ENCODE measurements around the gene ACAD11. TPM values are rescaled to one million over a fixed set of nuclear protein-coding genes. Genes with fewer than 3 reads are reported as not detected.

Gene ACAD11
- total RNA-seq, 1 experiment from 2014 or later: 15.4 TPM

DNA sequence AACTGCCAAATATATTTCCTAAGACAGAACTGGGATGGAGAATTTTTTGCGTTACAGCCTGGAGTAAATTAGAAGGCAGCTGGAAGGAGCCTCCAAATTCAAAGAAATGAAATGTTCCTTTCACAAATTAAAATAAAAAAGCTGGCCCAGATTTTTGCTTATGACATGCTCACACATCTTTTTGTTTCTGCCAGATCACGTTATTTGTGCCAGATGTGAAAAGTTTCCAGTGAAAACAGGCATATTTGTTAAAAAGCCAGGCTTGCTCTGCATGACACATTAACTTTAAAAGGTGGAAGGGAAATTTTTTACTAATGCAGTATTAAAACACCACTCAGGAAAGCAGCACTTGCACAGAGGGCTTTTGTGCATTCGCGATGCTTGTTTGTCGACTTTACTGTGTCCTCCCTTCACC lies 85.8 kb downstream of the ACAD11 start:
- in situ Hi-C loops (cut with HindIII; ENCODE audit: low pct_unique_long_range_greater_than_20kb, low sequenced_read_pairs): no loop called here
- Histone ChIP-seq H3K36me3 (ENCODE audit: control insufficient read depth, insufficient read depth, low read length) (no peaks in the 10 kb centered on the region), H3K4me3 (ENCODE audit: low read depth in 2 of 2, low read length in 2 of 2) (no peak overlapping the region), H3K27me3 (ENCODE audit: control insufficient read depth, insufficient read depth, low read length) (no peaks in the 10 kb centered on the region), H3K4me1 (ENCODE audit: control insufficient read depth, insufficient read depth, low read length) (no peaks in the 10 kb centered on the region), H3K9me3 (ENCODE audit: control insufficient read depth, insufficient read depth, low read depth, low read length) (no peaks in the 10 kb centered on the region), H3K27ac (ENCODE audit: low read length) (no peak overlapping the region)
- TF ChIP-seq, protein P1, sequence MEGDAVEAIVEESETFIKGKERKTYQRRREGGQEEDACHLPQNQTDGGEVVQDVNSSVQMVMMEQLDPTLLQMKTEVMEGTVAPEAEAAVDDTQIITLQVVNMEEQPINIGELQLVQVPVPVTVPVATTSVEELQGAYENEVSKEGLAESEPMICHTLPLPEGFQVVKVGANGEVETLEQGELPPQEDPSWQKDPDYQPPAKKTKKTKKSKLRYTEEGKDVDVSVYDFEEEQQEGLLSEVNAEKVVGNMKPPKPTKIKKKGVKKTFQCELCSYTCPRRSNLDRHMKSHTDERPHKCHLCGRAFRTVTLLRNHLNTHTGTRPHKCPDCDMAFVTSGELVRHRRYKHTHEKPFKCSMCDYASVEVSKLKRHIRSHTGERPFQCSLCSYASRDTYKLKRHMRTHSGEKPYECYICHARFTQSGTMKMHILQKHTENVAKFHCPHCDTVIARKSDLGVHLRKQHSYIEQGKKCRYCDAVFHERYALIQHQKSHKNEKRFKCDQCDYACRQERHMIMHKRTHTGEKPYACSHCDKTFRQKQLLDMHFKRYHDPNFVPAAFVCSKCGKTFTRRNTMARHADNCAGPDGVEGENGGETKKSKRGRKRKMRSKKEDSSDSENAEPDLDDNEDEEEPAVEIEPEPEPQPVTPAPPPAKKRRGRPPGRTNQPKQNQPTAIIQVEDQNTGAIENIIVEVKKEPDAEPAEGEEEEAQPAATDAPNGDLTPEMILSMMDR (IDR thresholded peaks at IDR 0.05): no peak
- TF ChIP-seq SIN3A (IDR thresholded peaks at IDR 0.05; ENCODE audit: borderline replicate concordance, insufficient read depth, low read depth, low read length) (no peak), TCF7L2 (IDR thresholded peaks at IDR 0.05; ENCODE audit: low read depth, low read length) (no peak), POLR2AphosphoS5 (IDR thresholded peaks at IDR 0.05; ENCODE audit: low read depth, low read length) (no peak)
- TF ChIP-seq, protein P2, sequence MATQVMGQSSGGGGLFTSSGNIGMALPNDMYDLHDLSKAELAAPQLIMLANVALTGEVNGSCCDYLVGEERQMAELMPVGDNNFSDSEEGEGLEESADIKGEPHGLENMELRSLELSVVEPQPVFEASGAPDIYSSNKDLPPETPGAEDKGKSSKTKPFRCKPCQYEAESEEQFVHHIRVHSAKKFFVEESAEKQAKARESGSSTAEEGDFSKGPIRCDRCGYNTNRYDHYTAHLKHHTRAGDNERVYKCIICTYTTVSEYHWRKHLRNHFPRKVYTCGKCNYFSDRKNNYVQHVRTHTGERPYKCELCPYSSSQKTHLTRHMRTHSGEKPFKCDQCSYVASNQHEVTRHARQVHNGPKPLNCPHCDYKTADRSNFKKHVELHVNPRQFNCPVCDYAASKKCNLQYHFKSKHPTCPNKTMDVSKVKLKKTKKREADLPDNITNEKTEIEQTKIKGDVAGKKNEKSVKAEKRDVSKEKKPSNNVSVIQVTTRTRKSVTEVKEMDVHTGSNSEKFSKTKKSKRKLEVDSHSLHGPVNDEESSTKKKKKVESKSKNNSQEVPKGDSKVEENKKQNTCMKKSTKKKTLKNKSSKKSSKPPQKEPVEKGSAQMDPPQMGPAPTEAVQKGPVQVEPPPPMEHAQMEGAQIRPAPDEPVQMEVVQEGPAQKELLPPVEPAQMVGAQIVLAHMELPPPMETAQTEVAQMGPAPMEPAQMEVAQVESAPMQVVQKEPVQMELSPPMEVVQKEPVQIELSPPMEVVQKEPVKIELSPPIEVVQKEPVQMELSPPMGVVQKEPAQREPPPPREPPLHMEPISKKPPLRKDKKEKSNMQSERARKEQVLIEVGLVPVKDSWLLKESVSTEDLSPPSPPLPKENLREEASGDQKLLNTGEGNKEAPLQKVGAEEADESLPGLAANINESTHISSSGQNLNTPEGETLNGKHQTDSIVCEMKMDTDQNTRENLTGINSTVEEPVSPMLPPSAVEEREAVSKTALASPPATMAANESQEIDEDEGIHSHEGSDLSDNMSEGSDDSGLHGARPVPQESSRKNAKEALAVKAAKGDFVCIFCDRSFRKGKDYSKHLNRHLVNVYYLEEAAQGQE (IDR thresholded peaks at IDR 0.05; ENCODE audit: insufficient read depth in 1 of 2, low read depth in 2 of 2, low read length in 1 of 2): no peak
- DNase-seq (ENCODE audit: low read depth, low spot score) (no peak), ATAC-seq (no peak)
- intact Hi-C loops (cut with micrococcal nuclease; ENCODE audit: unreplicated experiment): no loop called here
- ChIA-PET POLR2A (no interaction called here), CTCF (no interaction called here)
- no TSS peak for BruUV-seq (replicated peaks)

GRCh38 chr3:132570016-132570415 lies 89.6 kb downstream of the ACAD11 start:
- H3K9me3 ChIP-seq (ENCODE audit: control insufficient read depth, insufficient read depth, low read depth, low read length): no peaks in the 10 kb centered on the region
- CTCF ChIA-PET: no interaction called here
- no peaks in the 10 kb centered on the region for H3K4me1 ChIP-seq (ENCODE audit: control insufficient read depth, insufficient read depth, low read length)
- no peaks in the 10 kb centered on the region for H3K36me3 ChIP-seq (ENCODE audit: control insufficient read depth, insufficient read depth, low read length)
- no peaks in the 10 kb centered on the region for H3K27me3 ChIP-seq (ENCODE audit: control insufficient read depth, insufficient read depth, low read length)
- H3K4me3 ChIP-seq (ENCODE audit: low read depth in 2 of 2, low read length in 2 of 2): no peak overlapping the region
- no TSS peak for BruUV-seq (replicated peaks)
- DNase-seq (ENCODE audit: low read depth, low spot score) (no peak), ATAC-seq (no peak)
- no peak overlapping the region for H3K27ac ChIP-seq (ENCODE audit: low read length)
- in situ Hi-C loops (cut with HindIII; ENCODE audit: low pct_unique_long_range_greater_than_20kb, low sequenced_read_pairs): no loop called here
- TF ChIP-seq TCF7L2 (IDR thresholded peaks at IDR 0.05; ENCODE audit: low read depth, low read length): no peak
- TF ChIP-seq, protein P1 (IDR thresholded peaks at IDR 0.05): no peak
- TF ChIP-seq, protein P2 (IDR thresholded peaks at IDR 0.05; ENCODE audit: insufficient read depth in 1 of 2, low read depth in 2 of 2, low read length in 1 of 2): no peak
- intact Hi-C loops (cut with micrococcal nuclease; ENCODE audit: unreplicated experiment): no loop called here
- POLR2A ChIA-PET: no interaction called here
